Measurements from ENCODE around the gene LIPT2. TPM values are rescaled to one million over a fixed set of nuclear protein-coding genes. Genes with fewer than 3 reads are reported as not detected.

Gene LIPT2
- total and polyA plus RNA-seq, 4 donors, result 2.3 to 6.2 (median 3.5) TPM

- no CpG with 5 or more reads among the region's 3 CpGs for WGBS (ENCODE audit: insufficient coverage)
- Histone ChIP-seq H3K4me3 (ENCODE audit: low read depth, low read length) (no peak overlapping the region), H3K27me3 (ENCODE audit: control insufficient read depth, insufficient read depth, low read length) (no peaks in the 10 kb centered on the region), H3K27ac (ENCODE audit: low read depth, low read length) (no peak overlapping the region), H3K36me3 (ENCODE audit: control insufficient read depth, insufficient read depth, low read length) (no peaks in the 10 kb centered on the region), H3K4me1 (ENCODE audit: control insufficient read depth, insufficient read depth, low read length) (no peaks in the 10 kb centered on the region), H3K9me3 (ENCODE audit: control insufficient read depth, insufficient read depth, low read length) (no peaks in the 10 kb centered on the region)
- DNase-seq (ENCODE audit: low read depth in 4 of 6, low spot score in 6 of 6), result no peak
These were observed 12.7 kb downstream of the LIPT2 start for GRCh38 chr11:74480688-74481417.

- Histone ChIP-seq H3K36me3 (ENCODE audit: control insufficient read depth, insufficient read depth, low read length) (no peaks in the 10 kb centered on the region), H3K4me3 (ENCODE audit: low read depth, low read length) (no peak overlapping the region), H3K27ac (ENCODE audit: low read depth, low read length) (no peak overlapping the region), H3K27me3 (ENCODE audit: control insufficient read depth, insufficient read depth, low read length) (no peaks in the 10 kb centered on the region), H3K9me3 (ENCODE audit: control insufficient read depth, insufficient read depth, low read length) (no peaks in the 10 kb centered on the region), H3K4me1 (ENCODE audit: control insufficient read depth, insufficient read depth, low read length) (no peaks in the 10 kb centered on the region)
- WGBS (ENCODE audit: insufficient coverage), result no CpG with 5 or more reads among the region's 1 CpG
- no peak for DNase-seq (ENCODE audit: low read depth in 4 of 6, low spot score in 6 of 6)
These were observed 13.8 kb downstream of the LIPT2 start for GRCh38 chr11:74479732-74480123.

DNA sequence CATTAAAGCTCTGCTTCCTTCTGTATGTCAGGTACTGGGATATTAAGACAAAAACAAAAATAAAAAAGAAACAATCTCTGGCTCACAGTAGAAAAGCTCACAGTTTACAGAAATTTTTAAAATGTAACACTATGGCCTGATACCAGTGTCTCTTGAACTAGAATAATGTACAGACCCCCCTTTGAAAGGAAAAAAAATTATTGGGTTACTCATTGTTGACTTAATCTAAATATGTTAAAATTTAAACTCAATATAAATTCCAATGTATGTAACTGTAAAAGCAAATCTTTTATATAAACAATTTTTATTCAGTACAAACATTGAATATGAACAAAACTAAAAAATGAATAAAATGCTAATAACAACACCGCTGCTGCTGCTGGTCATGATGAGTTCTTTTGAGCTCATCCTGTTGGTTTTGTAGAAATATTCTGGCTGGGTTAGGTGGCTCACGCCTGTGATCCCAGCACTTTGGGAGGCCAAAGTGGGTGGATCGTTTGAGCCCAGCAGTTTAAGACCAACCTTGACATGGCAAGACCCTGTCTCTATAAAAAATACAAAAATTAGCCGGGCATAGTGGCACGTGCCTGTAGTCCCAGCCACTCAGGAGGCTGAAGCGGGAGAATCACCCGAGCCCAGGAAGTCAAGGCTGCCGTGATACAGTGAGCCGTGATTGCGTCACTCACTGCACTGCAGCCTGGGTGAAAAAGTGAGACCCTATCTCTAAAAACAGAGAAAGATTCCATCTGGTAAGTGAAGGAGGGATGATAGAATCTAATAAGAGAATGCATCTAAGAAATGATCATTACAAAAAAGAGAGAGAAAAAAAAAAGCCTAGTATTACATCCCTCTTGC lies 14.4 kb downstream of the LIPT2 start:
- WGBS (ENCODE audit: insufficient coverage), result 98% methylated on average over 7 of the region's 10 CpGs
- no peaks in the 10 kb centered on the region for H3K9me3 ChIP-seq (ENCODE audit: control insufficient read depth, insufficient read depth, low read length)
- no peak overlapping the region for H3K27ac ChIP-seq (ENCODE audit: low read depth, low read length)
- H3K4me1 ChIP-seq (ENCODE audit: control insufficient read depth, insufficient read depth, low read length), result no peaks in the 10 kb centered on the region
- no peaks in the 10 kb centered on the region for H3K27me3 ChIP-seq (ENCODE audit: control insufficient read depth, insufficient read depth, low read length)
- H3K4me3 ChIP-seq (ENCODE audit: low read depth, low read length), result no peak overlapping the region
- no peak for DNase-seq (ENCODE audit: low read depth in 4 of 6, low spot score in 6 of 6)
- H3K36me3 ChIP-seq (ENCODE audit: control insufficient read depth, insufficient read depth, low read length), result no peaks in the 10 kb centered on the region

GRCh38 chr11:74476536-74476935 lies 17.0 kb downstream of the LIPT2 start:
- H3K9me3 ChIP-seq (ENCODE audit: control insufficient read depth, insufficient read depth, low read length), result no peaks in the 10 kb centered on the region
- no peaks in the 10 kb centered on the region for H3K4me1 ChIP-seq (ENCODE audit: control insufficient read depth, insufficient read depth, low read length)
- 72% methylated on average over 2 of the region's 2 CpGs for WGBS (ENCODE audit: insufficient coverage)
- no peaks in the 10 kb centered on the region for H3K36me3 ChIP-seq (ENCODE audit: control insufficient read depth, insufficient read depth, low read length)
- H3K27me3 ChIP-seq (ENCODE audit: control insufficient read depth, insufficient read depth, low read length), result no peaks in the 10 kb centered on the region
- DNase-seq (ENCODE audit: low read depth in 4 of 6, low spot score in 6 of 6), result no peak
- no peak overlapping the region for H3K4me3 ChIP-seq (ENCODE audit: low read depth, low read length)
- no peak overlapping the region for H3K27ac ChIP-seq (ENCODE audit: low read depth, low read length)

DNA sequence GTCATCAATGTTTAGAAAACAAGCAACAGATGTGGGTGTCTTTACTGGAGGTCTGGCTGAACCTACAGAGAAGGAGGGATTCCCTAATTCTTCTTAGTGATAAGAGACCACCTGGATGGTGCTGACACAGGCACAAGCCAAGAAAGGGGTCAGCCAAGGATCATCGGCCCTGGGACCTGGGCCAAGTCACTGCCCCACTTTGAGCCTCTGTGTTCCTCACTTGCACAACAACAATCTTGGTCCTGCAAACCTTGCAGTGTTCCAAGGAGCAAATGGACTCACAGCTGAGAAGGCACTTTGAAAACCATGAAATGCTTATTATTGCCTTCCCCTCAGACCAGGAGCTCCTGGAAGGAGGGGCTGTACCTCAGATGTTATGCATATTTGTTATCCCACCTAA lies 19.2 kb downstream of the LIPT2 start:
- Histone ChIP-seq H3K27me3 (ENCODE audit: control insufficient read depth, insufficient read depth, low read length) (no peaks in the 10 kb centered on the region), H3K4me3 (ENCODE audit: low read depth, low read length) (no peak overlapping the region), H3K4me1 (ENCODE audit: control insufficient read depth, insufficient read depth, low read length) (no peaks in the 10 kb centered on the region), H3K27ac (ENCODE audit: low read depth, low read length) (no peak overlapping the region), H3K36me3 (ENCODE audit: control insufficient read depth, insufficient read depth, low read length) (no peaks in the 10 kb centered on the region), H3K9me3 (ENCODE audit: control insufficient read depth, insufficient read depth, low read length) (no peaks in the 10 kb centered on the region)
- WGBS (ENCODE audit: insufficient coverage), result 80% methylated on average over 1 of the region's 1 CpG
- DNase-seq (ENCODE audit: low read depth in 4 of 6, low spot score in 6 of 6), result peak in 1 of 6 donors; percentile 36

- 77% methylated on average over 6 of the region's 10 CpGs for WGBS (ENCODE audit: insufficient coverage)
- DNase-seq (ENCODE audit: low read depth in 4 of 6, low spot score in 6 of 6), result no peak
These were observed 19.9 kb downstream of the LIPT2 start for GRCh38 chr11:74473382-74474173.

DNA sequence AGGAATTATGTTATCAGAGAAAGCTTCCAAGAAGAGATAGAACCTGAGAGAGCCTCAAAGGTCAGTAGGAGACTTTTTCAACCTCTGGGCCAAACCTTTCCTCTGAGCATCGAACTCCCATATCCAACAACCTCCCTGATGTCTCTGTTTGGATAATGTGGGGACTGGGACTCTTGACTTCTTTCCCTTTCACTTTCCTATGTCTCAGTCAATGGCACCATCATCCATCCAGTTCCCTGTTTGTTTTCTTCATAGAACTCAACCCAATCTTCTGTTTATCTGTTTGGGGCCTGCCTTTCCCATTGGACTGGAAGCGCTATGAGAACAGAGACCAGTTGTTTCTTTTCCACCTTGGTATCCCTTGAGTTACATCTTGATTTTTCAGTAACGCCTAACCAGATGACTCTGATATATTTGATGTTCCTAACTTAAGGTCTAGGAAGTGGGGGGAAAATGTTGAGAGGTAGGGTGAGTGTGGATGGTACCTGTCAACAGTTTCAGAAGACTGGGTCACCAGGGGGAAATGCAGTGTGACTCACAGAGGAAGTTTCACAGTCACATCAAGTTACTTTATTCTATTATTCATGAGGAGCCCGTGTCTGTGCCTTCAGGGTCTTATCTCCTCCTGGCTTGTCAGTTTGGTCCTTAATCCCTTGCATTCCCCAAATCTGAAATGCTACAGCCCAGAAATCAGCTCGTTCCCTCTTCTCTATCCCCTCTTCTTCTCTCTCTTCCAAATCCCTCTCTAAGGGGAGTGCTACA lies 21.7 kb downstream of the LIPT2 start:
- Histone ChIP-seq H3K36me3 (ENCODE audit: control insufficient read depth, insufficient read depth, low read length) (no peaks in the 10 kb centered on the region), H3K4me3 (ENCODE audit: low read depth, low read length) (no peak overlapping the region), H3K27me3 (ENCODE audit: control insufficient read depth, insufficient read depth, low read length) (peaks cover 5% of the 10 kb centered on the region), H3K27ac (ENCODE audit: low read depth, low read length) (no peak overlapping the region), H3K9me3 (ENCODE audit: control insufficient read depth, insufficient read depth, low read length) (no peaks in the 10 kb centered on the region), H3K4me1 (ENCODE audit: control insufficient read depth, insufficient read depth, low read length) (peaks cover 10% of the 10 kb centered on the region)
- 76% methylated on average over 2 of the region's 5 CpGs for WGBS (ENCODE audit: insufficient coverage)
- DNase-seq (ENCODE audit: low read depth in 4 of 6, low spot score in 6 of 6), result no peak

More at GRCh38 chr11:74473382-74474173, 19.9 kb downstream of the LIPT2 start:
- H3K4me3 ChIP-seq (ENCODE audit: low read depth, low read length), result no peak overlapping the region
- no peaks in the 10 kb centered on the region for H3K36me3 ChIP-seq (ENCODE audit: control insufficient read depth, insufficient read depth, low read length)
- no peak overlapping the region for H3K27ac ChIP-seq (ENCODE audit: low read depth, low read length)
- no peaks in the 10 kb centered on the region for H3K4me1 ChIP-seq (ENCODE audit: control insufficient read depth, insufficient read depth, low read length)
- H3K9me3 ChIP-seq (ENCODE audit: control insufficient read depth, insufficient read depth, low read length), result no peaks in the 10 kb centered on the region
- no peaks in the 10 kb centered on the region for H3K27me3 ChIP-seq (ENCODE audit: control insufficient read depth, insufficient read depth, low read length)

DNA sequence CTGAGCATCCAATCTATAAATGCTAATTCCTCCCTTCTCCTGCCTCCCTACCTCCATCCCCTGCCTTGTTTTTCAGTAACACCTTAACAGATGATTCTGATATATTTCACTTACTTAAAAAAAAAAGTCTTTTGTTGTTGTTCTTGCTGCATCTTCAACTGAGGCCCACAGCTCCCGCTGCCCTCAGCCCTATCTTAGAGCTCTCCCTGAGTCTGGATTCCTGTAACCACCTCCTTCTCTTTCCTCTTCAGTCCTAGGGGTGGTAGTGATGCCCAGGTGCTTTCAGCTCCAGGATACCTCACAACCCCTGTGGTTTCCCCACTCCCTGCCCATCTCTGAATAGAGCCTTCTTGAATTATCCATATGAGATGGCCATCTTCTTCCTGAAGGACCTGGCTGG lies 22.5 kb downstream of the LIPT2 start:
- no peaks in the 10 kb centered on the region for H3K9me3 ChIP-seq (ENCODE audit: control insufficient read depth, insufficient read depth, low read length)
- H3K27me3 ChIP-seq (ENCODE audit: control insufficient read depth, insufficient read depth, low read length), result peaks cover 12% of the 10 kb centered on the region
- no peak overlapping the region for H3K4me3 ChIP-seq (ENCODE audit: low read depth, low read length)
- H3K36me3 ChIP-seq (ENCODE audit: control insufficient read depth, insufficient read depth, low read length), result no peaks in the 10 kb centered on the region
- H3K4me1 ChIP-seq (ENCODE audit: control insufficient read depth, insufficient read depth, low read length), result peaks cover 13% of the 10 kb centered on the region
- WGBS (ENCODE audit: insufficient coverage), result 86% methylated on average over 1 of the region's 1 CpG
- DNase-seq (ENCODE audit: low read depth in 4 of 6, low spot score in 6 of 6), result no peak
- no peak overlapping the region for H3K27ac ChIP-seq (ENCODE audit: low read depth, low read length)

DNA sequence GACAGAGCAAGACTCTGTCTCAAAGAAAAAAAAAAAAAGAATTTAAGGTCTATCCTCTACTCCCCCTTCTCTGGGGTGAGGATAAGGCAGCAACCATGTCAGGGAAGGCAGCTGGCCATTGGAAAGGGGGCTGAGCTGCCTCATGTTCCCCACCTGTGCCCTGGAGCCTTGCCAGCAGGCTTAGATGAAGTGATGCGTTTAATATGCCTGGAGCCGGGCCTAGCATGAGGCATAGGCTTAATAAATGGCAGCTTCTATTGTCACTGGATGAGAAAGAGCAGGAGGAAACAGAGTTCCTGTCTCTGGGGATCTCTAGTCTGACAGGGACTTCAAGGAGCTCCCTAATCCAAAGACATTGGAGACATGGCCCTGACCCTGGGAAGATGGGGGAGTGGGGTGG lies 23.0 kb downstream of the LIPT2 start:
- Histone ChIP-seq H3K36me3 (ENCODE audit: control insufficient read depth, insufficient read depth, low read length) (no peaks in the 10 kb centered on the region), H3K4me3 (ENCODE audit: low read depth, low read length) (no peak overlapping the region), H3K4me1 (ENCODE audit: control insufficient read depth, insufficient read depth, low read length) (peaks cover 13% of the 10 kb centered on the region), H3K27me3 (ENCODE audit: control insufficient read depth, insufficient read depth, low read length) (peaks cover 12% of the 10 kb centered on the region), H3K27ac (ENCODE audit: low read depth, low read length) (no peak overlapping the region), H3K9me3 (ENCODE audit: control insufficient read depth, insufficient read depth, low read length) (no peaks in the 10 kb centered on the region)
- DNase-seq (ENCODE audit: low read depth in 4 of 6, low spot score in 6 of 6), result peak in 2 of 6 donors; percentile 45 to 59
- WGBS (ENCODE audit: insufficient coverage), result 48% methylated on average over 2 of the region's 2 CpGs
